ENCODE results near the gene PKDREJ. TPM values are rescaled to one million over a fixed set of nuclear protein-coding genes. Genes with fewer than 3 reads are reported as not detected.
"Not testable (repeated sequence)": the region's sequence is repeated elsewhere in the genome, so short reads cannot be mapped to it uniquely, and the experiment has no call there.

PKDREJ gene, protein sequence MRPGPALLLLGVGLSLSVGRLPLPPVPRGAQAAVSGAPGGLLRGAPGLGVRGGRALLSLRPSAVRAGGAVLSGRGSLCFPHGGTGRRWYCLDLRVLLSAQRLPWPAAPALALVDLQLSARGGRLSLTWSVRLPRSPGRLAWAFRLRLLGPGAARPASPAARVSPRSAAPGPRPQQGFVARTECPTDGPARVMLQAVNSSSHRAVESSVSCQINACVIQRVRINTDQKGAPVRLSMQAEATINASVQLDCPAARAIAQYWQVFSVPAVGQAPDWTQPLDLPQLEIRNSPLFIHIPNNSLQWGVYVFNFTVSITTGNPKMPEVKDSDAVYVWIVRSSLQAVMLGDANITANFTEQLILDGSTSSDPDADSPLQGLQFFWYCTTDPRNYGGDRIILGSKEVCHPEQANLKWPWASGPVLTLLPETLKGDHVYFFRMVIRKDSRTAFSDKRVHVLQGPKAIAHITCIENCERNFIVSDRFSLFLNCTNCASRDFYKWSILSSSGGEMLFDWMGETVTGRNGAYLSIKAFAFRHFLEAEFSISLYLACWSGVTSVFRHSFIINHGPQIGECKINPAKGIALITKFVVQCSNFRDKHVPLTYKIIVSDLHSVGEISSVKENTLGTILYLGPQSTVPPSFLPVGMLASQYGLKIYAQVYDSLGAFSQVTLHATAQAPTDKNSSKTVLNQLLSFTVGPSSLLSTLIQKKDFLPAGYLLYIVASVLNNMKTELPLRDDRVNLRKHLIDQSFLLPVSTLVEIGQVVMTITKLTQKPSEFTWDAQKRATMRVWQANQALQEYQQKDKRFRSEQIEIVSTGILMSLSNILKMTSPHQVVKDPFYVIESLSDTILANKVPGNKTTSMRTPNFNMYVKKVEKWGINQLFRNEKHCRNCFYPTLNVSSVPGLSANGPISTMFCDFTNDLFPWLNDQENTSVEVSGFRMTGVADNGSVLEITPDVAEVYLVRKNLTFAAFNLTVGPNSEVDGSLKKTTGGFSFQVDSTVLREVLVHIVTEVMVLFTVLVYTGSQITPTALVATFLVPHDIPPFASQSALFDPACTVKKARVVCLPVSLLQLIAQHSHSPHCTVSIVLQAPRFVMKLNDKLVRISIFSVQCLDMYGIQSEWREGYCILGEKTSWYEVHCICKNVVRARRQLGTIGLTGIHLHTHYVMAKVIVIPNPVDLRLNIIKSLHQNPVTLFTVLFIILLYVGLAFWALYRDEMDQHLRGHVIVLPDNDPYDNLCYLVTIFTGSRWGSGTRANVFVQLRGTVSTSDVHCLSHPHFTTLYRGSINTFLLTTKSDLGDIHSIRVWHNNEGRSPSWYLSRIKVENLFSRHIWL (N-terminal part only)
- total RNA-seq = 1 to 10 TPM in 1 of 4 donors, under 1 TPM in 2, not detected in 1; 0.13 to 1.3 (median 0.35) TPM

DNA sequence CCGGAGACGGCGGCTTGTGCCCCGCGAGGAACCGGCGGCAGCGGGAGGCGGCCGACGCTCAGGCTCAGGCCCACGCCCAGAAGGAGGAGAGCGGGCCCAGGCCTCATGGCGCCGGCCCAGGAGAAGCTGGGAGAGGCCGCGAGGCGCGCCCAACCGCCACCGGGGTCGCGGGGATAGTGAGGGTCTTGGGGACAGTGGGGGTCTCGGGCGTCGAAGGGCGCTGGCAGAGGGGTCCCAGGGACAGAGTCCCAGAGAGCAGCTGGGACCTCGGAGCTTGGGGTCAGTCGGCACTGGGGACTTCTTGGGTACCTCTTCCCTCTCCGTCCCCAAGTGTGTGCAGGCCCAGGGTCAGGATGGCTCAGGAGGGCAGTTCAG lies at the start of gene PKDREJ:
TSS of gene PKDREJ (minus strand) at position 128 of the 375 bp plus-strand sequence. CDS start at position 107, 21 bp downstream.
- H3K4me1 ChIP-seq = peaks cover 0 to 21% (median 2%) of the 10 kb centered on the region in 4 donors
- no peaks in the 10 kb centered on the region for H3K9me3 ChIP-seq
- DNase-seq = no peak
- H3K27me3 ChIP-seq = no peaks in the 10 kb centered on the region
- peak within 1 kb of the TSS in 3 of 4 donors; percentile 24 to 46 (median 43) for H3K4me3 ChIP-seq
- peak within 1 kb of the TSS in 3 of 4 donors; percentile 15 to 75 (median 47) for H3K27ac ChIP-seq
- H3K36me3 ChIP-seq = no peaks in the 10 kb centered on the region
- TF ChIP-seq, protein P1, sequence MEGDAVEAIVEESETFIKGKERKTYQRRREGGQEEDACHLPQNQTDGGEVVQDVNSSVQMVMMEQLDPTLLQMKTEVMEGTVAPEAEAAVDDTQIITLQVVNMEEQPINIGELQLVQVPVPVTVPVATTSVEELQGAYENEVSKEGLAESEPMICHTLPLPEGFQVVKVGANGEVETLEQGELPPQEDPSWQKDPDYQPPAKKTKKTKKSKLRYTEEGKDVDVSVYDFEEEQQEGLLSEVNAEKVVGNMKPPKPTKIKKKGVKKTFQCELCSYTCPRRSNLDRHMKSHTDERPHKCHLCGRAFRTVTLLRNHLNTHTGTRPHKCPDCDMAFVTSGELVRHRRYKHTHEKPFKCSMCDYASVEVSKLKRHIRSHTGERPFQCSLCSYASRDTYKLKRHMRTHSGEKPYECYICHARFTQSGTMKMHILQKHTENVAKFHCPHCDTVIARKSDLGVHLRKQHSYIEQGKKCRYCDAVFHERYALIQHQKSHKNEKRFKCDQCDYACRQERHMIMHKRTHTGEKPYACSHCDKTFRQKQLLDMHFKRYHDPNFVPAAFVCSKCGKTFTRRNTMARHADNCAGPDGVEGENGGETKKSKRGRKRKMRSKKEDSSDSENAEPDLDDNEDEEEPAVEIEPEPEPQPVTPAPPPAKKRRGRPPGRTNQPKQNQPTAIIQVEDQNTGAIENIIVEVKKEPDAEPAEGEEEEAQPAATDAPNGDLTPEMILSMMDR (IDR thresholded peaks at IDR 0.05) = no peak
- no peak for TF ChIP-seq POLR2A (IDR thresholded peaks at IDR 0.05)

DNA sequence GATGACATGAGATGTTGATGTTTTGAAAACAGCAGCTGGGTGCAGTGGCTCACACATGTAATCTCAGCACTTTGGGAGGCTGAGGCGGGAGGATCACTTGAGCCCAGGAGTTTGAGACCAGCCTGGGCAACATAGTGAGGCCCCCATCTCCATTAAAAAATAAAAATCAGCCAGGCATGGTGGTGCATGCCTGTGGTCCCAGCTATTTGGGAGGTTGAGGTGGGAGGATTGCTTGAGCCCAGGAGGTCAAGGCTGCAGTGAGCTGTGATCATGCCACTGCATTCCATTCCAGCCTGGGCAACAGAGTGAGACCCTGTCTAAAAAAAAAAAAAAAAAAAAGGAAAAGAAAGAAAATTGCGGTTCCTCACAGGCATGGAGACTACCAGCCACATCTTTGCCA lies 49.7 kb upstream of the PKDREJ start:
- not testable (repeated sequence) for H3K4me3 ChIP-seq, H3K4me1 ChIP-seq, DNase-seq, H3K27me3 ChIP-seq, H3K36me3 ChIP-seq, H3K9me3 ChIP-seq, H3K27ac ChIP-seq

DNA sequence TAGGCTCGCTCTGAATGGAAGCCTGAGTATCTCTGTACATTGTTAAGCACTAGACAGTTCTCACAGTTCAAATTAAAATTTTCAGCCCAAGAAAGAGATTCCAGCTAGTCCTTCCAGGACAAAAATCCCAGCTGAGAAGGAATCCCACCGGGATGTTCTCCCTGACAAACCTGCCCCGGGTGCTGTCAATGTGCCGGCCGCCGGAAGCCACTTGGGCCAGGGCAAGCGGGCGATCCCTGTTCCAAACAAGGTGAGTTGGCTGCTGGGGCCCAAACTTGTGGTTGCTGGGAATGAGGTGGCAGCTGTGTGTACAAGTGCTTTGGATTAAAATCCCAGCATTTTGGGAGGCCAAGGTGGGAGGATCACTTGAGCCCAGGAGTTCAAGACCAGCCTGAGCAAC lies 48.9 kb upstream of the PKDREJ start:
- Histone ChIP-seq H3K4me3 (no peak overlapping the region), H3K9me3 (no peaks in the 10 kb centered on the region), H3K36me3 (peaks cover 0 to 4% (median 0%) of the 10 kb centered on the region in 3 donors), H3K4me1 (no peaks in the 10 kb centered on the region), H3K27ac (no peak overlapping the region), H3K27me3 (no peaks in the 10 kb centered on the region)
- DNase-seq = peak in 1 of 3 donors; percentile 15
- TF ChIP-seq, protein P1 (IDR thresholded peaks at IDR 0.05) = no peak
- TF ChIP-seq POLR2A (IDR thresholded peaks at IDR 0.05) = no peak

DNA sequence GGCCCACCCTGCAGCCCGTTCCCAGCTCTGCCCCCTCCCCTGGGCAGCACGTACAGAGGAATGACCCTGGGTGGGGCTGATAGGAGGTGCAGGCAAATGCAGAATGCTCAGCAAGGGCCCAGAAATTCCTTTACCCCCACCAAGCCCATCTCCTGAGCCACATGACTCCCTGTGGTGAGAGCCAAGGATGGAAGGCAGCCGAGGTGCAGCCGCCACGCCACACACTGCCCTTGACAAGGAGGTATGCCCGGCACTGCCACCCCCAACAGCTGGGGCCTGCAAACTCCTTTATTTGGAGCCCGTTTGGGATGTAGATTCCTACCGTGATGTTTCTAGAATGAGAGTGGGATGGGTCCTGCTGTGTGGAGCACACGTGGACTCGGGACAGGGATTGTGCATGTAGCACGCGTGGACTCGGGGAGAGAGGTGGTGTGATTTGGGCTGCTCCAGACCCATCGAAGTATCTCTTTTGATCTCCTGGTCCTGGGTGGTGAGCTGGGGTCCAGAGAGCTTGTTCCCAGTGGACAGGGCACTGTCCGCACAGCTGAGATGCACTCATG lies 46.5 kb upstream of the PKDREJ start:
- no peaks in the 10 kb centered on the region for H3K27me3 ChIP-seq
- no peak overlapping the region for H3K4me3 ChIP-seq
- peaks cover 0 to 4% (median 0%) of the 10 kb centered on the region in 3 donors for H3K36me3 ChIP-seq
- no peak for TF ChIP-seq POLR2A (IDR thresholded peaks at IDR 0.05)
- TF ChIP-seq, protein P1 (IDR thresholded peaks at IDR 0.05) = no peak
- no peaks in the 10 kb centered on the region for H3K4me1 ChIP-seq
- H3K27ac ChIP-seq = no peak overlapping the region
- H3K9me3 ChIP-seq = no peaks in the 10 kb centered on the region
- DNase-seq = no peak

DNA sequence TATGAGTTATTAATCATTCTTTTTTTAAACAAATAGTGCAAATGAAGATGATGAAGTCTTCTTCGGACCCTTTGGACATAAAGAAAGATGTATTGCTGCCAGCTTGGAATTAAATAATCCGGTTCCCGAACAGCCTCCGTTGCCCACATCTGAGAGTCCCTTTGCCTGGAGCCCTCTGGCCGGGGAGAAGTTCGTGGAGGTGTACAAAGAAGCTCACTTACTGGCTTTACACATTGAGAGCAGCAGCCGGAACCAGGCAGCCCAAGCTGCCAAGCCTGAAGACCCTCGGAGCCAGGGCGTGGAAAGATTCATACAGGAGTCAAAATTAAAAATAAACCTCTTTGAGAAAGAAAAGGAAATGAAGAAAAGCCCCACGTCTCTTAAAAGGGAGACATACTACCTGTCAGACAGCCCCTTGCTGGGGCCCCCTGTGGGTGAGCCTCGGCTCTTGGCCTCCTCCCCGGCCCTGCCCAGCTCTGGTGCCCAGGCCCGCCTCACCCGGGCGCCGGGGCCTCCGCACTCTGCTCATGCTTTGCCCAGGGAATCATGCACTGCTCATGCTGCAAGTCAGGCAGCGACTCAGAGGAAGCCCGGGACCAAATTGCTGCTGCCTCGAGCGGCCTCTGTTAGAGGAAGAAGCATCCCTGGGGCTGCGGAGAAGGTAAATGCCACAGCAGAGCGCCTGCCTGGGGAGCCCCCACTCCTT lies 45.3 kb upstream of the PKDREJ start:
- Histone ChIP-seq H3K4me3 (no peak overlapping the region), H3K9me3 (no peaks in the 10 kb centered on the region), H3K27me3 (no peaks in the 10 kb centered on the region), H3K27ac (no peak overlapping the region), H3K4me1 (no peaks in the 10 kb centered on the region), H3K36me3 (peaks cover 0 to 4% (median 0%) of the 10 kb centered on the region in 3 donors)
- DNase-seq = peak in 1 of 3 donors; percentile 29
- no peak for TF ChIP-seq POLR2A (IDR thresholded peaks at IDR 0.05)
- TF ChIP-seq, protein P1 (IDR thresholded peaks at IDR 0.05) = no peak
